Pancreas (tissue), 10 donors: ENCODE results near the gene RNF214. TPM values are rescaled to one million over a fixed set of nuclear protein-coding genes. Genes with fewer than 3 reads are reported as not detected.
A peak's percentile ranks its signal among the peaks of the same experiment; 100 is the strongest.
"Not testable (repeated sequence)": the region's sequence is repeated elsewhere in the genome, so short reads cannot be mapped to it uniquely, and the experiment has no call there.

ENCODE experiments used
- ATAC-seq, 4 donors: fragments of 200-7000 bp; cut with Tn5 transposase; one replicate each; pipeline versions ENCODE4 v1.8.0 to v1.9.1; 2020; ENCODE audit warnings: mild to moderate bottlenecking in 4 of 4, moderate library complexity in 4 of 4
- DNase-seq, 6 donors: peaks; one replicate each; pipeline ENCODE4 v3.0.0-alpha.2; 2020
- FAIRE-seq: peaks from 2 replicates; lab custom pipeline; 2012; peaks lifted over from hg19 to GRCh38; lab: Jason Lieb, UNC
- H3K27ac ChIP-seq, 4 donors: fragments of 200-600 bp; sonication (generic); 1 replicate in 3 of 4; 2 replicates in 1 of 4; pipeline versions ENCODE4 v1.5.0 to v1.8.0; 2020
- H3K27me3 ChIP-seq, 4 donors: fragments of 200-600 bp; one replicate each; pipeline ENCODE4 v1.8.0; 2021
- H3K36me3 ChIP-seq, 3 donors: fragments of 200-600 bp; sonication (generic) in 1 of 3; one replicate each; pipeline versions ENCODE4 v1.5.0 to v1.8.0; 2020 to 2021
- H3K4me1 ChIP-seq, 3 donors: fragments of 200-600 bp; one replicate each; pipeline ENCODE4 v1.8.0; 2021
- H3K4me3 ChIP-seq, 4 donors: fragments of 200-600 bp; sonication (generic) in 2 of 4; one replicate each; pipeline versions ENCODE4 v1.5.0 to v1.8.0; 2020 to 2021
- H3K9me3 ChIP-seq, 4 donors: fragments of 200-600 bp; one replicate each; pipeline ENCODE4 v1.8.0; 2021
- WGBS, 2 donors: extraction: QIAGEN DNeasy Blood & Tissue Kit; methylation state at CpG; one replicate each; pipeline ENCODE4 v1.1.7; 2013; 5-methylcytosine and 5-hydroxymethylcytosine counted together
- intact Hi-C, 3 donors: fragments of 100-400 bp; cut with DNase I; formaldehyde crosslinking; loops; one replicate each; pipeline versions ENCODE4 v1.11.1 to v1.14.2; 2022
- polyA plus RNA-seq, 2 donors: library from polyadenylated mRNA; stranded (reverse); fragments of 200-250 nt; gene quantifications; one replicate each; pipeline ENCODE4 v1.2.3, GENCODE V29; 2013
- total RNA-seq, 6 donors: library from RNA; stranded (reverse); fragmentation: NEBNext Ultra II Directional in 4 of 6; extraction: Animal tissue kit (Norgen Biotek cat#: 25700) in 4 of 6; gene quantifications; one replicate each; pipeline versions ENCODE4 v1.2.1 to v1.2.4, GENCODE V29; 2021 to 2023
- TF ChIP-seq, protein P1 (sequence below), 4 donors: fragments of 200-600 bp; sonication (generic) in 3 of 4; IDR thresholded peaks; one replicate each; pipeline versions ENCODE4 v1.5.0 to v1.8.0; 2021; ENCODE audit warnings: antibody characterized with exemption in 4 of 4
- donor health status: healthy with polysubstance abuse.
- donor health status: DM: no; HTN: no; CAD: no; lungs with moderate emphysema.
- donor health status: DM: no; HTN: no; CAD: no.
- donor health status: control.
- donor health status: control.
- donor health status: Bipolar disorder and iron deficiency.
- donor health status: DM: yes; HTN: yes; CAD: no.
- donor health status: DM: no; HTN: no; CAD: no.
- donor health status: DM: no; HTN: no; CAD: no.
- donor health status: DM: yes; HTN: yes; CAD: no.

The RNF214 gene
- total and polyA plus RNA-seq, 8 donors = 14.0 to 23.8 (median 19.0) TPM

DNA sequence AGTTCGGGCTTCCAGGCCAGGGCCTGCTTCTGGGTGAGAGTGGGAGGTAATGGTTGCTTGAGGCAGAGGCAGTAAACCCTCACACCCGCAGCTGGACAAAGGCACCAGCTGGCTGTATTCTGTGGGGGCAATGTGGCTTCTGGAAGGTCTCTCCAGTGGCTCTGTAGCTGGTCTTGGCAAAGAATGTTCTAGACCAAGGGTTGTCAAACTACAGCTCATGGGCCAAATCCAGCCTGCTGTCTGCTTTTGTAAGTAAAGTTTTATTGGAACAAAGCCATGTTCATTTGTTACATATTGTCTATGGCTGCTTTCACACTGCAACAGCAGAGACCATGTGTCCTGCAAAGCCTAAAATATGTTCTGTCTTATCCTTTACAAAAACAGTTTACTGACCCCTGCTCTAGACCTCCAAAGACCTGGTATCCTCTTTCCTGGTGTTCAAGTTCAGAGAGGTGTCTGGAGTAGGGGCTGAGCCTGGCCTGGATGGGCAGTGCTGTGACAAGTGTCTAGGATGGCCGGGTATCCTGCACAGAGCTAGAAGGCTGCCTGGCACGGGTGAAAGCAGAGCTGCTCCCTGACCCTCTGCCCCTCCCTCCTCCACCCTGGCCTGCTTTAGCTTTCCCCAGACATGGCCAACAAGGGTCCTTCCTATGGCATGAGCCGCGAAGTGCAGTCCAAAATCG is 29.9 kb upstream of the RNF214 start:
- H3K9me3 ChIP-seq = no peaks in the 10 kb centered on the region
- H3K27ac ChIP-seq = peak overlapping the region in 1 of 4 donors; percentile 5
- TF ChIP-seq, protein P1, sequence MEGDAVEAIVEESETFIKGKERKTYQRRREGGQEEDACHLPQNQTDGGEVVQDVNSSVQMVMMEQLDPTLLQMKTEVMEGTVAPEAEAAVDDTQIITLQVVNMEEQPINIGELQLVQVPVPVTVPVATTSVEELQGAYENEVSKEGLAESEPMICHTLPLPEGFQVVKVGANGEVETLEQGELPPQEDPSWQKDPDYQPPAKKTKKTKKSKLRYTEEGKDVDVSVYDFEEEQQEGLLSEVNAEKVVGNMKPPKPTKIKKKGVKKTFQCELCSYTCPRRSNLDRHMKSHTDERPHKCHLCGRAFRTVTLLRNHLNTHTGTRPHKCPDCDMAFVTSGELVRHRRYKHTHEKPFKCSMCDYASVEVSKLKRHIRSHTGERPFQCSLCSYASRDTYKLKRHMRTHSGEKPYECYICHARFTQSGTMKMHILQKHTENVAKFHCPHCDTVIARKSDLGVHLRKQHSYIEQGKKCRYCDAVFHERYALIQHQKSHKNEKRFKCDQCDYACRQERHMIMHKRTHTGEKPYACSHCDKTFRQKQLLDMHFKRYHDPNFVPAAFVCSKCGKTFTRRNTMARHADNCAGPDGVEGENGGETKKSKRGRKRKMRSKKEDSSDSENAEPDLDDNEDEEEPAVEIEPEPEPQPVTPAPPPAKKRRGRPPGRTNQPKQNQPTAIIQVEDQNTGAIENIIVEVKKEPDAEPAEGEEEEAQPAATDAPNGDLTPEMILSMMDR (IDR thresholded peaks at IDR 0.05) = no peak
- WGBS, 2 donors = 74 to 86% methylated on average over 7 of the region's 7 CpGs
- intact Hi-C loops = no loop called here
- H3K36me3 ChIP-seq = peaks cover 0 to 6% (median 0%) of the 10 kb centered on the region in 3 donors
- no peaks in the 10 kb centered on the region for H3K27me3 ChIP-seq
- H3K4me1 ChIP-seq = no peaks in the 10 kb centered on the region
- DNase-seq (peak in 2 of 6 donors; percentile 15 to 42), ATAC-seq (no peak), FAIRE-seq (no peak)
- H3K4me3 ChIP-seq = no peak overlapping the region

DNA sequence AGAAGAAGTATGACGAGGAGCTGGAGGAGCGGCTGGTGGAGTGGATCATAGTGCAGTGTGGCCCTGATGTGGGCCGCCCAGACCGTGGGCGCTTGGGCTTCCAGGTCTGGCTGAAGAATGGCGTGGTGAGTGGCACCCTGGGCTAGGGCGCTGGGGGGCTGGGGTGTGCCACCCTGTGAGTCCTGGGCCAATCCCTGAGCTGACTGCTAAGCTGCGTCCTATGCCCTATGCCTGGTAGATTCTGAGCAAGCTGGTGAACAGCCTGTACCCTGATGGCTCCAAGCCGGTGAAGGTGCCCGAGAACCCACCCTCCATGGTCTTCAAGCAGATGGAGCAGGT is 29.4 kb upstream of the RNF214 start:
- peaks cover 0 to 6% (median 0%) of the 10 kb centered on the region in 3 donors for H3K36me3 ChIP-seq
- FAIRE-seq (no peak), ATAC-seq (no peak), DNase-seq (peak in 2 of 6 donors; percentile 26 to 51)
- H3K9me3 ChIP-seq = no peaks in the 10 kb centered on the region
- no peaks in the 10 kb centered on the region for H3K4me1 ChIP-seq
- 93 to 98% methylated on average over 10 of the region's 10 CpGs for WGBS, 2 donors
- TF ChIP-seq, protein P1 (IDR thresholded peaks at IDR 0.05) = no peak
- intact Hi-C loops = no loop called here
- H3K27me3 ChIP-seq = no peaks in the 10 kb centered on the region
- no peak overlapping the region for H3K4me3 ChIP-seq
- no peak overlapping the region for H3K27ac ChIP-seq

DNA sequence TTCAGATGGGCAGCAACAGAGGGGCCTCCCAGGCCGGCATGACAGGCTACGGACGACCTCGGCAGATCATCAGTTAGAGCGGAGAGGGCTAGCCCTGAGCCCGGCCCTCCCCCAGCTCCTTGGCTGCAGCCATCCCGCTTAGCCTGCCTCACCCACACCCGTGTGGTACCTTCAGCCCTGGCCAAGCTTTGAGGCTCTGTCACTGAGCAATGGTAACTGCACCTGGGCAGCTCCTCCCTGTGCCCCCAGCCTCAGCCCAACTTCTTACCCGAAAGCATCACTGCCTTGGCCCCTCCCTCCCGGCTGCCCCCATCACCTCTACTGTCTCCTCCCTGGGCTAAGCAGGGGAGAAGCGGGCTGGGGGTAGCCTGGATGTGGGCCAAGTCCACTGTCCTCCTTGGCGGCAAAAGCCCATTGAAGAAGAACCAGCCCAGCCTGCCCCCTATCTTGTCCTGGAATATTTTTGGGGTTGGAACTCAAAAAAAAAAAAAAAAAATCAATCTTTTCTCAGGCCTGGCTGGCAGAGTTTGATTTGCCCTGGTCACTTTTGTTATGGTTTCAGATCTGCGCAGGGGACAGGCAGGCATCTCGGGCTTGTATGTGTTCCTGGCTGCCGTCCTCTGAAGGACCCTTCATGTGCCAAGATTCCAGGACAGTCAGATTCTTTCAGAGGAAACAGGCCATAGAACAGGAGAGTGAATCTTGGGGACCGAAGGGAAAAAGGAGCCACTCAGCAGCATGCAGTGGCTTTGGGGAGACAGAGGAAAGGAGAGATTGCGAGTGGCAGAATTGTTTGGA is 28.0 kb upstream of the RNF214 start:
- Histone ChIP-seq H3K27me3 (no peaks in the 10 kb centered on the region), H3K9me3 (no peaks in the 10 kb centered on the region), H3K36me3 (peaks cover 0 to 6% (median 0%) of the 10 kb centered on the region in 3 donors), H3K4me3 (no peak overlapping the region), H3K27ac (no peak overlapping the region), H3K4me1 (no peaks in the 10 kb centered on the region)
- WGBS, 2 donors = 78 to 82% methylated on average over 15 to 17 of the region's 17 CpGs
- ATAC-seq (no peak), DNase-seq (peak in 2 of 6 donors; percentile 47 to 55), FAIRE-seq (no peak)
- intact Hi-C loops = loop anchor here in 2 of 3 donors (5.0 kb wide), 1 partner anchor 72 kb away; no protein-coding TSS in a partner anchor
- TF ChIP-seq, protein P1 (IDR thresholded peaks at IDR 0.05) = no peak

DNA sequence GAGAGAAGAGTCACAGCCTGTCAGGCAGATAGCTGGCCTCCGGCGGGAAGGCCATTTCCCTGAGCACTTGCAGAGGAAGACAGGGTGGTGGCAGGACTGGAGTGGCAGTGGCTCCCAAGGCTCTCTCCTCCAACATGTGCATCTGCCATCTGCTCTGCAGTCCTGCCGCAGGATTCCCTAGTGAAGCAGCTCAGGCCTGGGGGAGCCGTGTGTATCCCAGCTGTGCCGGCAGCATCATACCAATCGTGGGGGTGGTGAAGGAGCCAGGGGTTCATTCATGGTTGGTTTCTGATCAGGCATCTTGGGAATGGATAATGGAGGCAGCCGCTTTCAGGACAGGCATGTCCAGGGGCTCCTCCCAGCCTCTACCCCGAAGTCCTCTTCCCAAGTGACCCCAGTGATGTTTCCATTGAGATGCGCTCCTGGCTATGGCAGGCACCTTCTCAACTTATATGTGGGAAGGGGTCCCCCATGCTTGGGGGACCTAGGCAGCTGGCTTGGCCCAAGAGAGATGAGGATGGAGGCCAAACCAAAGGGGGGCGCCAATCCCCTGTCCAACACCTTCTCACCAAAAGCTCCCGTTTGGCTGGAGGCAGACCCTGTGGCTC is 27.2 kb upstream of the RNF214 start:
- FAIRE-seq (no peak), DNase-seq (peak in 2 of 6 donors; percentile 14 to 43), ATAC-seq (no peak)
- 79 to 91% methylated on average over 11 of the region's 11 CpGs for WGBS, 2 donors
- no peak overlapping the region for H3K27ac ChIP-seq
- intact Hi-C loops = loop anchor here in 2 of 3 donors (5.0 kb wide), 1 partner anchor 73 kb away; no protein-coding TSS in a partner anchor
- H3K9me3 ChIP-seq = no peaks in the 10 kb centered on the region
- no peaks in the 10 kb centered on the region for H3K4me1 ChIP-seq
- H3K27me3 ChIP-seq = no peaks in the 10 kb centered on the region
- TF ChIP-seq, protein P1 (IDR thresholded peaks at IDR 0.05) = no peak
- peaks cover 0 to 6% (median 0%) of the 10 kb centered on the region in 3 donors for H3K36me3 ChIP-seq
- H3K4me3 ChIP-seq = no peak overlapping the region

DNA sequence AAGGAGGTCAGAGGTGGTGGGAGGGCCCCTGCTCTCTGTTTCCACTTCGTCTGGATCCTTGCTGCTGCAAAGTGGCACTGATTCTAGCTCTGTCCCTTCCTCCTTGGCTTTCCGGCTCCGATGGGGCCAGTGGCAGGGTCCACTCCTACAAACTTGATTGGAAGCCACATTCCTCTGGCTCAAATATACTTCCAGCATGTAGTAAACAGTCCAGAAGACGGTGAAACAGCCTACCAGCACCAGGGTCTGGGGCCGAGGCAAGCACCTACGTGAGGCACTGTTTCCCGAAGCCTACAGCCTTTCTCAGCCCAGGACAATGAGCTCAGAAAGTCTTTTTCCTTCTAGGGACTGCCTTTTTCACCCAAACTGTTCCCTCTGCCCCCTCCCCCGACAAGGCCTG is 26.4 kb upstream of the RNF214 start:
- peak in 1 of 6 donors; percentile 7 for DNase-seq
- H3K4me1 ChIP-seq, H3K4me3 ChIP-seq, H3K27ac ChIP-seq, H3K9me3 ChIP-seq, H3K27me3 ChIP-seq, ATAC-seq, H3K36me3 ChIP-seq, FAIRE-seq: not testable (repeated sequence)
- WGBS, 2 donors = 80 to 88% methylated on average over 7 to 8 of the region's 8 CpGs
- intact Hi-C loops = loop anchor here in 2 of 3 donors (5.0 kb wide), 1 partner anchor 74 kb away; no protein-coding TSS in a partner anchor

DNA sequence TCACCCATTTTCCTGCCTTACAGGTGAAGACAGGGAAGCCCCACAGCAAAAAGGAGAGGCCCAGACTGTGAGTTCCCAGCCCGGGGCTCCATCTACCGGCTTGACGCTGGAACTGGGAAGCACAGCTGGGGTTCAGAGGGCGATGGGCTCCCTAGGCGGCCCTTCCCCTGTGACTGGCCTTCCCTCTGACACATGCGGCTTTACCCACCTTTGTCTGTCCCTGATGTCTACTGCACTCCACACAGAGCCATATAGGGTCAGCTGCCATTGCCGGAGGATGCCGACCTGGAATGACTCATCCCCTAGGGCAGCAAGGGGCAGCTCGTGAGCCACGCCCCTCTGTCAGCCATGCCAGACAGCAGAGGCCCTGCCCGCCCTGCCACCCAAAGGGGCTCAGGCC is 25.6 kb upstream of the RNF214 start:
- DNase-seq (peak in 1 of 6 donors; percentile 31), ATAC-seq (peak in 3 of 4 donors; percentile 21 to 63 (median 45))
- not testable (repeated sequence) for FAIRE-seq, H3K27me3 ChIP-seq, H3K36me3 ChIP-seq, H3K4me1 ChIP-seq, H3K27ac ChIP-seq, H3K4me3 ChIP-seq, H3K9me3 ChIP-seq
- intact Hi-C loops = loop anchor here in 2 of 3 donors (5.0 kb wide), 1 partner anchor 75 kb away; no protein-coding TSS in a partner anchor
- 65 to 77% methylated on average over 5 to 6 of the region's 11 CpGs for WGBS, 2 donors

DNA sequence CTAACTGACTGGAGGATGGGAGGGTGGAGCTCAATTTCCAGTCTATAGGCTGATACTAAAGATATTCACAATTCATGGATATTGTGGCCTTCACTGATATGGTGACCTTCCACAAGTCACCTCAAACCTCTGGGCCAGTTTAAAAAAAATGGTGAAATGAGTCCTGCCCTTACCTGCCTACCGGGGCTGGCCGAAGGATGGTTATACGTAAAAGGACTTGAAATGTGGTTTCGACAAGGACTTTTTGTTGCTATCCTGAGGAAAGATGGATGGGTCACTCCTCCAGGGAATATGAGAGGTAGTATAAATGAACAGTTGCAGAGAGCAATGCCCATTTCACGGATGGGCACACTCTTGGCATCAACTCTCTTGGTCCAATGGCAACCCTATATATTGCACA is 25.0 kb upstream of the RNF214 start:
- WGBS, 2 donors = 85 to 93% methylated on average over 5 of the region's 5 CpGs
- not testable (repeated sequence) for H3K9me3 ChIP-seq, H3K4me3 ChIP-seq, DNase-seq, ATAC-seq, H3K4me1 ChIP-seq, H3K36me3 ChIP-seq, H3K27ac ChIP-seq, H3K27me3 ChIP-seq, FAIRE-seq
- intact Hi-C loops = loop anchor here in 2 of 3 donors (5.0 kb wide), 1 partner anchor 75 kb away; no protein-coding TSS in a partner anchor
